Measurements from ENCODE around the gene CASP4. TPM values are rescaled to one million over a fixed set of nuclear protein-coding genes. Genes with fewer than 3 reads are reported as not detected.

The CASP4 gene
- total RNA-seq, result not detected
- not detected for polyA plus RNA-seq (2013, experiment 1 of 2)
- not detected for polyA plus RNA-seq (2013, experiment 2 of 2)
- long read RNA-seq, experiment 1, result 0 reads
- long read RNA-seq, experiment 2, partial matches to known transcripts, result 0 of 1 reads
- long read RNA-seq, experiment 2, other reads (novel, unspliced or antisense), result 1 of 1 reads
- long read RNA-seq, experiment 3, result 0 reads
- long read RNA-seq, experiment 4, result 0 reads

DNA sequence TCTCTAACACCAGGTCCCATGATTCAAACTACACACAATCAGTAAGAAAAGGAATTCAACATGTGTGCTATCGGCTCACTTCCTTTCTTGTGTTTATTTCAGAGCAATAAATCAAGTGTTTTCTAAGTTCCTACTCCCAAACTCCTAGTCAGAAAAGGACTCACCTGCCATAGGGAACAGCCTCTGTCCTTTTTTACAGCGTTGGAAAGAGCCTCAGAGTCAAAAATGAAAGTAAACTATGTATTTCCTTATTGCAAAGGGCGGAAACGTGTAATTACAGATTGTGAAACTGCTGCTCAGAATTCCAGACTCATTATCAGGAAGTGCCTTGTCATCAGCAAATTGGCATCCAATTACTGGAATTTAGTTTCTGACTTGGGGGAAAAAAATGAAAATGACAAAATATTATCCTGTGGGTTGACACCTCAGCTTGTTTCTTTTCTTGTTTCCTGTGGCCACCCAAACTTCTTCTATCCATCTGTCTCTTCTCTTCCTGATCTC lies at the start of gene CASP4:
CASP4 (minus strand) TSS at position 220 of the 501 bp plus-strand sequence; CDS start at position 171, 49 bp downstream.
- H3K4me1 Mint-ChIP-seq, result peaks cover 5% of the 10 kb centered on the region
- Histone ChIP-seq H3K9me3 (ENCODE audit: control insufficient read depth, low read length) (peaks cover 42% of the 10 kb centered on the region), H3K9ac (ENCODE audit: extremely low read depth, low read length, poor library complexity, severe bottlenecking) (no peak within 1 kb of the TSS), H3K4me3 (ENCODE audit: low read length) (no peak within 1 kb of the TSS), H3K4me1 (ENCODE audit: control insufficient read depth, insufficient read depth, low read length) (no peaks in the 10 kb centered on the region), H3K27ac (ENCODE audit: low read depth, low read length) (no peak within 1 kb of the TSS), H3K36me3 (ENCODE audit: control insufficient read depth, insufficient read depth, low read length) (no peaks in the 10 kb centered on the region), H3K27me3 (ENCODE audit: control insufficient read depth, insufficient read depth, low read length, poor library complexity, severe bottlenecking) (no peaks in the 10 kb centered on the region)
- H3K4me3 Mint-ChIP-seq, result no peak within 1 kb of the TSS
- no peaks in the 10 kb centered on the region for H3K27me3 Mint-ChIP-seq (ENCODE audit: insufficient read depth)
- H3K36me3 Mint-ChIP-seq (ENCODE audit: low read depth), result peaks cover 5% of the 10 kb centered on the region
- no peak for DNase-seq
- TF ChIP-seq CTCF (conservative IDR thresholded peaks at IDR 0.05), result no peak
- H3K9me3 Mint-ChIP-seq, result peaks cover 36% of the 10 kb centered on the region
- H3K27ac Mint-ChIP-seq, result no peak within 1 kb of the TSS
- 88 to 100% methylated on average over 3 to 4 of the region's 4 CpGs for WGBS, 2 experiments (ENCODE audit: insufficient coverage in 1 of 2, insufficient read length in 1 of 2)

- peaks cover 8% of the 10 kb centered on the region for H3K4me1 Mint-ChIP-seq
- H3K36me3 ChIP-seq (ENCODE audit: control insufficient read depth, insufficient read depth, low read length), result no peaks in the 10 kb centered on the region
- TF ChIP-seq CTCF (conservative IDR thresholded peaks at IDR 0.05), result no peak
Observed at GRCh38 chr11:105007463-105007862, 39.1 kb upstream of the CASP4 start.

GRCh38 chr11:105005451-105005845 lies 37.1 kb upstream of the CASP4 start:
- Histone ChIP-seq H3K27me3 (ENCODE audit: control insufficient read depth, insufficient read depth, low read length, poor library complexity, severe bottlenecking) (no peaks in the 10 kb centered on the region), H3K4me3 (ENCODE audit: low read length) (no peak overlapping the region), H3K36me3 (ENCODE audit: control insufficient read depth, insufficient read depth, low read length) (no peaks in the 10 kb centered on the region), H3K4me1 (ENCODE audit: control insufficient read depth, insufficient read depth, low read length) (peaks cover 6% of the 10 kb centered on the region), H3K9me3 (ENCODE audit: control insufficient read depth, low read length) (no peaks in the 10 kb centered on the region), H3K9ac (ENCODE audit: extremely low read depth, low read length, poor library complexity, severe bottlenecking) (no peak overlapping the region), H3K27ac (ENCODE audit: low read depth, low read length) (no peak overlapping the region)
- peak overlapping the region; percentile 24 for H3K27ac Mint-ChIP-seq
- DNase-seq, result no peak
- no peaks in the 10 kb centered on the region for H3K36me3 Mint-ChIP-seq (ENCODE audit: low read depth)
- no peak overlapping the region for H3K4me3 Mint-ChIP-seq
- 90 to 100% methylated on average over 1 to 3 of the region's 3 CpGs for WGBS, 2 experiments (ENCODE audit: insufficient coverage in 1 of 2, insufficient read length in 1 of 2)
- H3K9me3 Mint-ChIP-seq, result no peaks in the 10 kb centered on the region
- no peaks in the 10 kb centered on the region for H3K27me3 Mint-ChIP-seq (ENCODE audit: insufficient read depth)
- peaks cover 4% of the 10 kb centered on the region for H3K4me1 Mint-ChIP-seq
- no peak for TF ChIP-seq CTCF (conservative IDR thresholded peaks at IDR 0.05)

More at GRCh38 chr11:105007463-105007862, 39.1 kb upstream of the CASP4 start:
- Histone ChIP-seq H3K27me3 (ENCODE audit: control insufficient read depth, insufficient read depth, low read length, poor library complexity, severe bottlenecking) (no peaks in the 10 kb centered on the region), H3K4me1 (ENCODE audit: control insufficient read depth, insufficient read depth, low read length) (peaks cover 6% of the 10 kb centered on the region), H3K4me3 (ENCODE audit: low read length) (no peak overlapping the region), H3K27ac (ENCODE audit: low read depth, low read length) (no peak overlapping the region), H3K9me3 (ENCODE audit: control insufficient read depth, low read length) (no peaks in the 10 kb centered on the region), H3K9ac (ENCODE audit: extremely low read depth, low read length, poor library complexity, severe bottlenecking) (no peak overlapping the region)
- no peak overlapping the region for H3K27ac Mint-ChIP-seq
- no peak overlapping the region for H3K4me3 Mint-ChIP-seq
- no peaks in the 10 kb centered on the region for H3K9me3 Mint-ChIP-seq
- no peak for DNase-seq
- no peaks in the 10 kb centered on the region for H3K36me3 Mint-ChIP-seq (ENCODE audit: low read depth)
- H3K27me3 Mint-ChIP-seq (ENCODE audit: insufficient read depth), result no peaks in the 10 kb centered on the region

Data from endodermal cell (in vitro differentiated cells).